Choroid plexus epithelial cell (primary cell): ENCODE results near the gene SYNJ2.
"Not testable (repeated sequence)": the region's sequence is repeated elsewhere in the genome, so short reads cannot be mapped to it uniquely, and the experiment has no call there.

ENCODE experiments used
- DNase-seq: peaks from one replicate; pipeline ENCODE4 v3.0.0-alpha.2; 2010; ENCODE audit warnings: low read depth
- H3K4me3 ChIP-seq: 2 replicates; pipeline ENCODE4 v1.5.1; 2011; ENCODE audit warnings: low read depth, mild to moderate bottlenecking, control low read depth, low read length, moderate library complexity
- TF ChIP-seq, protein P1 (sequence below): conservative IDR thresholded peaks from 2 replicates; pipeline ENCODE4 v1.5.1; 2011; ENCODE audit warnings: low read depth, mild to moderate bottlenecking, control low read depth, inconsistent platforms, low read length, moderate library complexity

The SYNJ2 gene

DNA sequence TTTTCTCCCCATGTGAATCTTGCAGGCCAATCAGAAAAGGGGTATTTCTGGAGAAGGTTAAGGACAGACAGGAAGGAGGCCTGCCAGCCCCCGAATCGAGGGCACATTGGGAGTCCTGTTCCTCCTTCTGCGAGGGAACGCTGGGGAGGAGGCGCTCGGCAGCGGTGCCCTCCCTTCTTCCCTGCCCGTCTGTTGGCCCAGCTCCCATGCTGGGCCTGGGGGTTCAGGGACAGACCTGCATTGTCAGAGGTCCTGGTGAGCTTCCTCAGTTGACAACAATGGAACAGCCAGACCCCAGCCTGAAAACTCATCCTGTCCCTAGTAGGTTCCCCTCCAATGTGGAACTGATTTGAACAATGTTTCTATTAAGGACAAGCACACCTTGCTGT, 15.1 kb upstream of the SYNJ2 start:
- H3K4me3 ChIP-seq = no peak overlapping the region
- no peak for DNase-seq
- TF ChIP-seq, protein P1, sequence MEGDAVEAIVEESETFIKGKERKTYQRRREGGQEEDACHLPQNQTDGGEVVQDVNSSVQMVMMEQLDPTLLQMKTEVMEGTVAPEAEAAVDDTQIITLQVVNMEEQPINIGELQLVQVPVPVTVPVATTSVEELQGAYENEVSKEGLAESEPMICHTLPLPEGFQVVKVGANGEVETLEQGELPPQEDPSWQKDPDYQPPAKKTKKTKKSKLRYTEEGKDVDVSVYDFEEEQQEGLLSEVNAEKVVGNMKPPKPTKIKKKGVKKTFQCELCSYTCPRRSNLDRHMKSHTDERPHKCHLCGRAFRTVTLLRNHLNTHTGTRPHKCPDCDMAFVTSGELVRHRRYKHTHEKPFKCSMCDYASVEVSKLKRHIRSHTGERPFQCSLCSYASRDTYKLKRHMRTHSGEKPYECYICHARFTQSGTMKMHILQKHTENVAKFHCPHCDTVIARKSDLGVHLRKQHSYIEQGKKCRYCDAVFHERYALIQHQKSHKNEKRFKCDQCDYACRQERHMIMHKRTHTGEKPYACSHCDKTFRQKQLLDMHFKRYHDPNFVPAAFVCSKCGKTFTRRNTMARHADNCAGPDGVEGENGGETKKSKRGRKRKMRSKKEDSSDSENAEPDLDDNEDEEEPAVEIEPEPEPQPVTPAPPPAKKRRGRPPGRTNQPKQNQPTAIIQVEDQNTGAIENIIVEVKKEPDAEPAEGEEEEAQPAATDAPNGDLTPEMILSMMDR = no peak

DNA sequence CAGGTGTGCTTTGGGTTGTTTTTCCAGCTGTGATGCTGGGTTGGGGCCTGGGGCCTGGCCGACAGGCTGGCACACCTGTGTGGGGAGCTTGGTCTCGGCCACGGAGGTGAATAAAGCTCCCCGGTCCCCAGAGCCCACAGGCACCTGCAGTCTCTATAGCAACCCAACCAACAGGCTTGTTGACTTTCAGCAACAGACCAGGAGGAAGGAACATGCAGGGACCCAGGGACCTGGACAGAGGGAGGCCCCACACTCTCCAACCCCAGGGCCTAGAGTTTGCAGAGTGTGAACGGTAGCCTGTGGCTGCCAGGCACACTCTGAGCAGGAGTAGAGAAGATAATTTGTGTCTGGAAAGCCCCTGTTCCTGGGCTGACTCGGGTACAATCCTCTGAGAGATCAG, 14.6 kb upstream of the SYNJ2 start:
- no peak for DNase-seq
- TF ChIP-seq, protein P1 = no peak
- H3K4me3 ChIP-seq = no peak overlapping the region

DNA sequence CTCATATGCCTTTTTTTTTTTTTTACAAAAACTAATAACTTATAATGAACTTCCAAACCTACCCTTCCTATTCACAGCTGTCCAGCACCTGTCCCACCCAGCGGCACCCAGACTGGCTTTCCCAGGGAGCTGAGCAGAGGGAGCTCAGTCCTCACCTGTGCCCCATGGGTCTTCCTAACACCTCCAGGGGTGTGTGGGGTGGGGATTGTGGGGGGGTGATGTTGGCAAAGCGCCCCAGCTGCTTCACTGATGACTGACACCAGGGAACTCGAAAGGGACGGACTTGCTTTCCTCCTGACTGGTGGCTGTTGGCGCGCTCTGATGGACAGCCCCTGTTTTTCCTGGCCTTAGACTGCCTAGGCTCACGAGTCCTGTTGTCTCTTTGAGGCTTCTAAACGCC, 14.2 kb upstream of the SYNJ2 start:
- TF ChIP-seq, protein P1 = no peak
- no peak for DNase-seq
- no peak overlapping the region for H3K4me3 ChIP-seq

DNA sequence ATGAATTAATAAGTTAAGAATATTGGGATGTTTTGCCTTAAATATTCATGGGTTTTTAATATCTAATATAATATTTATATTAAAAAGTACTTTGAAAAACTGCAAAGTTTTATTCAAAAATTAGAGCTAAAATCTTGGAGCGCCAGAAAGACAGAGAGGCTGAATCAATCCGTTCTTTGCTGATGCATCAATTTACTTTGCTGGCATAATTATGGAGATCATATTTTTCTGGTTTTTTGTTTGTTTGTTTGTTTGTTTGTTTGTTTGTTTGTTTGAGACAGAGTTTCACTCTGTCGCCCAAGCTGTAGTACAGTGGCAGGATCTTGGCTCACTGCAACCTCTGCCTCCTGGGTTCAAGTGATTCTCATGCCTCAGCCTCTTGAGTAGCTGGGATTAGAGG, 9.5 kb upstream of the SYNJ2 start:
- not testable (repeated sequence) for H3K4me3 ChIP-seq, DNase-seq

DNA sequence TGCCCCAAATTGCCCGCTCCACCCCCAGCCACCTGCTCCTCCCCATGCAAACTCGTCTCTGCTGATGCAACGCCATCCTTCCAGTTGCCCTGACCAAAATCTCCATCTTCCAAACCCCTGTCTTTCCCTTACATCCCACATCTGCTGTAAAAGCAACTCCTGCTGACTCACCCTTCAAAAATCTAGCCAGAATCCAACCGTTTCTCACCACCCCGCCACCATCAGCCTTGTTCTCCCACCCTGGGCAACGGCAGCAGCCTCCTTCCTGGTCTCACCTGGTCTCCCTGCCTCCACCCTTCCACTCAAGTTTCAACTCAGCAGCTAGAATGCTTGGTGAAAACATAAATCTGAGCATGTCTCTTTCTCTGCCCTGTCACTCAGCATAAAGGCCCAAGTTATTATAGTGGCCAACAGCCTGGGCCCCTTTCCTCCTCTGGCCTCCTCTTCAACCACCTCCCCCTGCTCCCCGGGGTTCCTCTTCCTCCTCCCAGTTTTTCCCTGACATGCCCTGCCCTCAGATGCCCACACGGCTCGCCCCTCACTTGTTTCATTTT, 7.2 kb upstream of the SYNJ2 start:
- peak; percentile 52 for DNase-seq
- no peak overlapping the region for H3K4me3 ChIP-seq
- TF ChIP-seq, protein P1 = no peak

DNA sequence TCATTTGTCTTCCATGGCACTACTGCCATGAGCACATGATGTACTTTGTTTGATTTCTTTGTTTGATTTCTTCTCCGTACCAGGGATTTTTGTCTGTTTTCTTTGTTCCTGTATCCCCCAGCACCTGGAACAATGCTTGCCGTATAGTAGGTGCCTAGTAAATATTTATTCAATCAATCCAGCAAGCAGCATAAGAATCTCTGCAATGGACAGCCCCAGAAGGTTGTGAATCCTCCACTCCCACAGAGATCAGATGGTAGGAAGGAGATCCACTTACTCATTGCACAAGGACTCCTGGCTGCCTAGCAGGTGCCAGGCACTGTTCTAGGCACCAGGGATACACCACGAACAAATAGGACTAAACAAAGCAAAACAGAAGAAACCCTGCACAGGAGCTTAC, 6.7 kb upstream of the SYNJ2 start:
- no peak overlapping the region for H3K4me3 ChIP-seq
- no peak for DNase-seq
- TF ChIP-seq, protein P1 = no peak

DNA sequence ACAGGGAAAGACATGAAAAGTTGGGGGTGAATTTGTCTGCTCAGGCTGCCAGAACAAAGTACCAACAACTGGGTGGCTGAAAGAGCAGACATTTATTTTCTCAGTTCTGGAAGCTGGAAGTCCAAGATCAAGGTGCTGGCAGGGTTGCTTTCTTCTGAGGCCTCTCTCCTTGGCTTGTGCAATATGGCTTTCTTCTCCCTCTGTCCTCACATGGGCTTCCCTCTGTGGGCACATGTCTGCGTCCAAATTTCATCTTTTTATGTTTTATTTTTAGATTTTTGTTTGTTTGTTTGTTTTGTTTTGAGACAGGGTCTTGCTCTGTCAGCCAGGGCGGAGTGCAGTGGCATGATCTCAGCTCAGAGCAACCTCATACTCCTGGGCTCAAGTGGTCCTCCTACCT, 6.2 kb upstream of the SYNJ2 start:
- TF ChIP-seq, protein P1 = no peak
- no peak for DNase-seq
- no peak overlapping the region for H3K4me3 ChIP-seq
